ENCODE data around the gene PBLD.

DNA sequence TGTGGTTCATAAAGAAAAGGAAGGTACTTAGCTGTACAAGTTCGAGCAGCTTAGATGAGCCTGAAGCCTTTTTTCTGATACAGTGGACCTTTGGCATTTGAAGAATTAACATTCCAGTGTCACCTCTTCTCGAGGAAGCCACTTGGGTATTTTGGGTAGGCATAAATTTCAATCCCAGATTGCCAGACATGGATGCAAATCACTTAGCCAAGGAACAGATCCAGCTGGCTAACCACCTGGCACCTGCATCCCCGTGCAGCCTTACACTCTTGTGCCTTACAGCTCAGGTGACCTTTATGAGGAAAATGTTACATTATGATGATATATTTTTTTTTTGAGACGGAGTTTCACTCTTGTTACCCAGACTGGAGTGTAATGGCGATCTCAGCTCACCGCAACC lies 84.8 kb downstream of the PBLD start:
- TF ChIP-seq, protein P1, sequence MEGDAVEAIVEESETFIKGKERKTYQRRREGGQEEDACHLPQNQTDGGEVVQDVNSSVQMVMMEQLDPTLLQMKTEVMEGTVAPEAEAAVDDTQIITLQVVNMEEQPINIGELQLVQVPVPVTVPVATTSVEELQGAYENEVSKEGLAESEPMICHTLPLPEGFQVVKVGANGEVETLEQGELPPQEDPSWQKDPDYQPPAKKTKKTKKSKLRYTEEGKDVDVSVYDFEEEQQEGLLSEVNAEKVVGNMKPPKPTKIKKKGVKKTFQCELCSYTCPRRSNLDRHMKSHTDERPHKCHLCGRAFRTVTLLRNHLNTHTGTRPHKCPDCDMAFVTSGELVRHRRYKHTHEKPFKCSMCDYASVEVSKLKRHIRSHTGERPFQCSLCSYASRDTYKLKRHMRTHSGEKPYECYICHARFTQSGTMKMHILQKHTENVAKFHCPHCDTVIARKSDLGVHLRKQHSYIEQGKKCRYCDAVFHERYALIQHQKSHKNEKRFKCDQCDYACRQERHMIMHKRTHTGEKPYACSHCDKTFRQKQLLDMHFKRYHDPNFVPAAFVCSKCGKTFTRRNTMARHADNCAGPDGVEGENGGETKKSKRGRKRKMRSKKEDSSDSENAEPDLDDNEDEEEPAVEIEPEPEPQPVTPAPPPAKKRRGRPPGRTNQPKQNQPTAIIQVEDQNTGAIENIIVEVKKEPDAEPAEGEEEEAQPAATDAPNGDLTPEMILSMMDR (IDR thresholded peaks at IDR 0.05; ENCODE audit: low read length), result no peak
- TF ChIP-seq EZH2 (optimal IDR thresholded peaks at IDR 0.05; ENCODE audit: low read depth, low read length) (no peak), EZH2phosphoT487 (IDR thresholded peaks at IDR 0.05; ENCODE audit: low read length) (no peak)
